Uterus (tissue), 4 donors: ENCODE results near the gene FAM227A. TPM values are rescaled to one million over a fixed set of nuclear protein-coding genes. Genes with fewer than 3 reads are reported as not detected.

Source experiments
- DNase-seq, 2 donors: peaks; one replicate each; pipeline ENCODE4 v3.0.0-alpha.2; 2019 to 2020
- H3K27ac ChIP-seq, 2 donors: fragments of 200-600 bp; sonication (generic); 1 replicate in 1 of 2; 2 replicates in 1 of 2; pipeline ENCODE4 v1.5.1; 2016 to 2018
- H3K27me3 ChIP-seq, 2 donors: fragments of 200-600 bp; sonication (generic); one replicate each; pipeline ENCODE4 v1.5.1; 2018 to 2019; ENCODE audit warnings: control low read depth in 1 of 2
- H3K36me3 ChIP-seq, 2 donors: fragments of 200-600 bp; sonication (generic); one replicate each; pipeline ENCODE4 v1.5.1; 2019; ENCODE audit warnings: control low read depth in 1 of 2
- H3K4me1 ChIP-seq, 2 donors: fragments of 200-600 bp; sonication (generic); one replicate each; pipeline ENCODE4 v1.5.1; 2018 to 2019; ENCODE audit warnings: control low read depth in 1 of 2
- H3K4me3 ChIP-seq, 2 donors: fragments of 200-600 bp; sonication (generic); 1 replicate in 1 of 2; 2 replicates in 1 of 2; pipeline ENCODE4 v1.5.1; 2018 to 2019; ENCODE audit warnings: mild to moderate bottlenecking in 1 of 2
- H3K9me3 ChIP-seq, 2 donors: fragments of 200-600 bp; sonication (generic); one replicate each; pipeline ENCODE4 v1.5.1; 2019; ENCODE audit warnings: control low read depth in 1 of 2
- POLR2A ChIP-seq, 2 donors: fragments of 450-650 bp; IDR thresholded peaks; one replicate each; pipeline ENCODE4 v1.6.1; 2016; ENCODE audit warnings: antibody characterized with exemption in 2 of 2, mild to moderate bottlenecking in 1 of 2, moderate library complexity in 1 of 2
- intact Hi-C: fragments of 100-400 bp; cut with DNase I; formaldehyde crosslinking; loops from one replicate; pipeline ENCODE4 v1.15.1; 2023; ENCODE audit warnings: low total_unique reads
- total RNA-seq, 4 donors: library from RNA; depleted of rRNA in 3 of 4; stranded (reverse); fragments of >200 nt in 3 of 4; gene quantifications; one replicate each; pipeline versions ENCODE4 v1.1.0 to v1.2.4, GENCODE V29; 2014 to 2023
- TF ChIP-seq, protein P1 (sequence below), 4 experiments: fragments of 200-600 bp in 2 of 4; fragments of 450-650 bp in 2 of 4; sonication (generic) in 2 of 4; IDR thresholded peaks; one replicate each; pipeline ENCODE4 v1.5.1; 2016 to 2019; ENCODE audit warnings: antibody characterized with exemption in 4 of 4, mild to moderate bottlenecking in 2 of 4, moderate library complexity in 1 of 4
- donor health status: DM: yes; HTN: yes; CAD: no.

FAM227A gene
- total RNA-seq, 4 donors from 2014 or later, result 1.5 to 10.4 (median 4.6) TPM

- no peaks in the 10 kb centered on the region for H3K36me3 ChIP-seq
- TF ChIP-seq POLR2A (IDR thresholded peaks at IDR 0.05), result no peak
- TF ChIP-seq, protein P1, sequence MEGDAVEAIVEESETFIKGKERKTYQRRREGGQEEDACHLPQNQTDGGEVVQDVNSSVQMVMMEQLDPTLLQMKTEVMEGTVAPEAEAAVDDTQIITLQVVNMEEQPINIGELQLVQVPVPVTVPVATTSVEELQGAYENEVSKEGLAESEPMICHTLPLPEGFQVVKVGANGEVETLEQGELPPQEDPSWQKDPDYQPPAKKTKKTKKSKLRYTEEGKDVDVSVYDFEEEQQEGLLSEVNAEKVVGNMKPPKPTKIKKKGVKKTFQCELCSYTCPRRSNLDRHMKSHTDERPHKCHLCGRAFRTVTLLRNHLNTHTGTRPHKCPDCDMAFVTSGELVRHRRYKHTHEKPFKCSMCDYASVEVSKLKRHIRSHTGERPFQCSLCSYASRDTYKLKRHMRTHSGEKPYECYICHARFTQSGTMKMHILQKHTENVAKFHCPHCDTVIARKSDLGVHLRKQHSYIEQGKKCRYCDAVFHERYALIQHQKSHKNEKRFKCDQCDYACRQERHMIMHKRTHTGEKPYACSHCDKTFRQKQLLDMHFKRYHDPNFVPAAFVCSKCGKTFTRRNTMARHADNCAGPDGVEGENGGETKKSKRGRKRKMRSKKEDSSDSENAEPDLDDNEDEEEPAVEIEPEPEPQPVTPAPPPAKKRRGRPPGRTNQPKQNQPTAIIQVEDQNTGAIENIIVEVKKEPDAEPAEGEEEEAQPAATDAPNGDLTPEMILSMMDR (IDR thresholded peaks at IDR 0.05), result no peak
- intact Hi-C loops, result no loop called here
- no peaks in the 10 kb centered on the region for H3K9me3 ChIP-seq
- no peaks in the 10 kb centered on the region for H3K27me3 ChIP-seq
- H3K27ac ChIP-seq, result no peak overlapping the region
- H3K4me3 ChIP-seq, result no peak overlapping the region
- no peak for DNase-seq
- H3K4me1 ChIP-seq, result no peaks in the 10 kb centered on the region
These were observed 124.8 kb downstream of the FAM227A start for GRCh38 chr22:38531251-38531938.

Other genes with a start within 250 kb of the FAM227A start
- gene KCNJ4, start 201.2 kb downstream of the FAM227A start, total RNA-seq, result 1 to 10 TPM in 1 of 4 donors, under 1 TPM in 1, not detected in 2; 0.21 to 1.1 TPM
- gene KDELR3, start 188.3 kb downstream of the FAM227A start, total RNA-seq, result 10 to 100 TPM in 1 of 4 donors, 1 to 10 TPM in 1, under 1 TPM in 1, not detected in 1; 0.77 to 43.1 (median 4.7) TPM
- 100 to 1,000 TPM; 441 to 971 (median 665) TPM for gene DDX17, start 150.1 kb downstream of the FAM227A start, total RNA-seq
- gene DMC1, start 86.2 kb downstream of the FAM227A start, total RNA-seq, result 1 to 10 TPM in 2 of 4 donors, under 1 TPM in 1, not detected in 1; 0.26 to 8.4 (median 5.2) TPM
- gene CBY1, start 246 bp upstream of the FAM227A start, total RNA-seq, result 10 to 100 TPM; 10.5 to 42.8 (median 28.6) TPM
- 10 to 100 TPM; 17.6 to 62.5 (median 48.4) TPM for gene TOMM22, start 25.6 kb upstream of the FAM227A start, total RNA-seq
- gene JOSD1, start 44.6 kb upstream of the FAM227A start, total RNA-seq, result 10 to 100 TPM; 24.4 to 57.9 (median 40.2) TPM
- gene GTPBP1, start 49.6 kb upstream of the FAM227A start, total RNA-seq, result 10 to 100 TPM; 16.2 to 71.5 (median 56.1) TPM
- gene SUN2, start 99.6 kb upstream of the FAM227A start, total RNA-seq, result 100 to 1,000 TPM; 118 to 285 (median 175) TPM
- gene DNAL4, start 137.8 kb upstream of the FAM227A start, total RNA-seq, result 10 to 100 TPM in 2 of 4 donors, 1 to 10 TPM in 2; 3.1 to 23.4 (median 8.3) TPM
- 10 to 100 TPM in 2 of 4 donors, 1 to 10 TPM in 2; 1.8 to 24.1 (median 10.0) TPM for gene NPTXR, start 187.6 kb upstream of the FAM227A start, total RNA-seq
- gene CBX6, start 215.8 kb upstream of the FAM227A start, total RNA-seq, result 100 to 1,000 TPM in 1 of 4 donors, 10 to 100 TPM in 3; 11.0 to 145 (median 56.4) TPM